ENCODE results near the gene TNFRSF4. TPM values are rescaled to one million over a fixed set of nuclear protein-coding genes. Genes with fewer than 3 reads are reported as not detected.

The TNFRSF4 gene
- total RNA-seq, 3 donors from 2014 or later (not counting 1 experiment from before 2014, with no cell fraction given) = 14.3 to 26.5 (median 15.7) TPM

DNA sequence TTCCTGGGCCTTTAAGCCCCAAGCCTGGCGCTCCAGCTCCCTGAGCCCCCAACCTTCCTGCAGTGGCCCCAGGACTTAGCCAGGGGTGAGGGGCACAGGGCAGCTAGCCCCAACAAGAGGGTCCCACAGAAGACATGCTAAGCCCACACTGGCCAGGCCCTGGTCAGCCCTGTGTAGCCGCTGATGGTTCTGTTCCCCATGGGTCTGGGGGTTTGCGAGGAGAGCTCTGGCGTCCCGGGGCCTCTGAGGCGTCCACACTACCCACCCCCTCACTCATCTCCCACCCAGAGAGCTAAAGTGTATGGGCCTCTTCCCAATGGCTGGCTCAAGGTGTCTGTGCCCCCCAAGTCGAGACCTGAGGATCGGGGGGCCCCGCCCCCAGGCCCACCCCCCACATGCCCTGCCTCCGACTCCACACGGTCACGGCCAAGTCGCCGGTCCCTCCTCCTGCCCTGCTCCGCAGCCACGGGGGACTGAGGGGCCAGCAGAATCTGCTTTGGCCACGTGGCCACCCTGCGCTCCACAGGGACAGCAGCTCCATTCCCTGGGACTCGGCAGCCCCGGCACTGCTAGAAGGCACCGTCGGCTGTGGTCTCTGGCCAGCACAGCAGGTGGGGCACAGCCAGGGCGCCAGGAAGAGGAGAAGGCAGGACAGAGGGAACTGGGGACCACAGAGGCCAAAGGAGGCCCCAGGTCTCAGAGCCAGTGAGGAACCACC is 15.4 kb downstream of the TNFRSF4 start:
- WGBS (ENCODE audit: insufficient coverage) = 93% methylated on average over 21 of the region's 23 CpGs
- Mint-ChIP-seq H3K27ac (peak overlapping the region in 1 of 2 donors; percentile 93), H3K9me3 (peaks cover 0 to 7% of the 10 kb centered on the region in 2 donors), H3K4me1 (peaks cover 6 to 15% of the 10 kb centered on the region in 2 donors), H3K27me3 (ENCODE audit: low read depth in 2 of 2) (no peaks in the 10 kb centered on the region), H3K36me3 (no peaks in the 10 kb centered on the region), H3K4me3 (no peak overlapping the region)
- intact Hi-C loops (cut with micrococcal nuclease) = no loop called here
- H3K9me3 ChIP-seq (ENCODE audit: control insufficient read depth, insufficient read depth, low read length) = no peaks in the 10 kb centered on the region
- H3K4me1 ChIP-seq (ENCODE audit: control insufficient read depth, insufficient read depth, low read length) = peaks cover 19% of the 10 kb centered on the region
- DNase-seq = peak in 1 of 2 donors; percentile 16
- no peaks in the 10 kb centered on the region for H3K27me3 ChIP-seq (ENCODE audit: control insufficient read depth, insufficient read depth, low read length)
- TF ChIP-seq, protein P1, sequence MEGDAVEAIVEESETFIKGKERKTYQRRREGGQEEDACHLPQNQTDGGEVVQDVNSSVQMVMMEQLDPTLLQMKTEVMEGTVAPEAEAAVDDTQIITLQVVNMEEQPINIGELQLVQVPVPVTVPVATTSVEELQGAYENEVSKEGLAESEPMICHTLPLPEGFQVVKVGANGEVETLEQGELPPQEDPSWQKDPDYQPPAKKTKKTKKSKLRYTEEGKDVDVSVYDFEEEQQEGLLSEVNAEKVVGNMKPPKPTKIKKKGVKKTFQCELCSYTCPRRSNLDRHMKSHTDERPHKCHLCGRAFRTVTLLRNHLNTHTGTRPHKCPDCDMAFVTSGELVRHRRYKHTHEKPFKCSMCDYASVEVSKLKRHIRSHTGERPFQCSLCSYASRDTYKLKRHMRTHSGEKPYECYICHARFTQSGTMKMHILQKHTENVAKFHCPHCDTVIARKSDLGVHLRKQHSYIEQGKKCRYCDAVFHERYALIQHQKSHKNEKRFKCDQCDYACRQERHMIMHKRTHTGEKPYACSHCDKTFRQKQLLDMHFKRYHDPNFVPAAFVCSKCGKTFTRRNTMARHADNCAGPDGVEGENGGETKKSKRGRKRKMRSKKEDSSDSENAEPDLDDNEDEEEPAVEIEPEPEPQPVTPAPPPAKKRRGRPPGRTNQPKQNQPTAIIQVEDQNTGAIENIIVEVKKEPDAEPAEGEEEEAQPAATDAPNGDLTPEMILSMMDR (IDR thresholded peaks at IDR 0.05) = no peak
- no peak overlapping the region for H3K4me3 ChIP-seq (ENCODE audit: low read length)
- ATAC-seq = no peak
- H3K27ac ChIP-seq (ENCODE audit: low read length) = no peak overlapping the region
- no peaks in the 10 kb centered on the region for H3K36me3 ChIP-seq (ENCODE audit: control insufficient read depth, insufficient read depth, low read length)

DNA sequence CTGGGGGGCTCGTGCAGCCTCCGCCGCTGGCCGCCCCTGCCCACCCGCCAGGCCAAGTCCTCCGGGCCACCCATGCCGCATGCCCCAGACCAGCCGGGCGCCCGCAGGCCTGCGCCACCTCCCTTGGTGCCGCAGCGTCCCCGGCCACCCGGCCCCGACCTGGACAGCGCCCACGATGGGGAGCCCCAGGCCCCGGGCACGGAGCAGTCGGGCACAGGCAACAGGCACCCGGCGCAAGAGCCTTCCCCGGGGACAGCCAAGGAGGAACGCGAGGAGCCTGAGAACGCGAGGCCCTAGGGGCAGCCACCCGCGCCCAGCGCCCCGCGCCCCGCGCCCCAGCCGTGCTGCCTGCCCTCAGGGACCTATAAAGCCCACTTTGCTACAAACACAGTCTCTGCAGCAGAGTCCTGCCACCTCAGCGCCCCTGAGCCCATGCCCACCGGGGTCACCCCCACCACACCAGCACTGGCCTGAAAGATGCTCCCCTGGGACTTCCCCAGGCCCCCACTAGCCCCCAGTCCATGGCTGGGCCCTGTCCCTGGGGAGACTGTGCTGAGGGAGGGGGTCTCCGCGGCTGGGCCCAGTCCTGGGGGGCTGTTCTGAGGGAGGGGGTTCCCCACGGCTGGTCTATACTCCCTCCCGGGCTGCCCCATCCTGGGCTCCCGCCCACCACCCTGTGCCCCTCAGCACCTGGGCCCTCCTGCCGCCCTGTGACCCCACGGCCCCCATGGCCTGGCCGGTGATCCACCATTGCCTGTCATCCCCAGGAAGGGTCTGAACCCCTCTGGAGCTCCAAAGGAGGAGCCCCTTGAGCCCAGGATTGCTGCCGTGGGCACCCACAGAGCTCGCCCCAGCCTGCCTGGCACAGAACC is 16.2 kb downstream of the TNFRSF4 start:
- Histone ChIP-seq H3K4me1 (ENCODE audit: control insufficient read depth, insufficient read depth, low read length) (peaks cover 19% of the 10 kb centered on the region), H3K4me3 (ENCODE audit: low read length) (no peak overlapping the region), H3K9me3 (ENCODE audit: control insufficient read depth, insufficient read depth, low read length) (no peaks in the 10 kb centered on the region), H3K36me3 (ENCODE audit: control insufficient read depth, insufficient read depth, low read length) (no peaks in the 10 kb centered on the region), H3K27me3 (ENCODE audit: control insufficient read depth, insufficient read depth, low read length) (no peaks in the 10 kb centered on the region), H3K27ac (ENCODE audit: low read length) (no peak overlapping the region)
- 93% methylated on average over 48 of the region's 48 CpGs for WGBS (ENCODE audit: insufficient coverage)
- Mint-ChIP-seq H3K27ac (peak overlapping the region in 1 of 2 donors; percentile 93), H3K36me3 (no peaks in the 10 kb centered on the region), H3K4me1 (peaks cover 6 to 15% of the 10 kb centered on the region in 2 donors), H3K4me3 (no peak overlapping the region), H3K27me3 (ENCODE audit: low read depth in 2 of 2) (no peaks in the 10 kb centered on the region), H3K9me3 (peaks cover 0 to 7% of the 10 kb centered on the region in 2 donors)
- TF ChIP-seq, protein P1 (IDR thresholded peaks at IDR 0.05) = no peak
- no peak for ATAC-seq
- intact Hi-C loops (cut with micrococcal nuclease) = no loop called here
- DNase-seq = peak in 1 of 2 donors; percentile 19

DNA sequence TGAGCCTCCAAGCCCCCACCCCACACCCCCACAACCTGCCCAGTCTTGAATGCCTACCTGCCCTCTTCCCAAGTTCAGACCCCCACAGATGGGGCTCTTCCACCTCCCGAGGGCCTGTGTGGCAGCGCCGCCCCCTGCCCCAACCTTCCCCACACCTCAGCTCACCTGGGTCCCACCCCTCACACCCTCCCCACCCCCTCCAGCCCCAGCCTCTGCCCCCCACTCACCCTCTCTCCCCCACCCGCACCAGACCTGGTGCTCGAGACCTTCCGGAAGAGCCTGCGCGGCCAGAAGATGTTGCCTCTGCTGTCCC is 16.8 kb downstream of the TNFRSF4 start:
- H3K4me3 Mint-ChIP-seq = no peak overlapping the region
- TF ChIP-seq, protein P1 (IDR thresholded peaks at IDR 0.05) = no peak
- no peaks in the 10 kb centered on the region for H3K36me3 ChIP-seq (ENCODE audit: control insufficient read depth, insufficient read depth, low read length)
- H3K4me3 ChIP-seq (ENCODE audit: low read length) = no peak overlapping the region
- intact Hi-C loops (cut with micrococcal nuclease) = no loop called here
- H3K27me3 ChIP-seq (ENCODE audit: control insufficient read depth, insufficient read depth, low read length) = no peaks in the 10 kb centered on the region
- peaks cover 19% of the 10 kb centered on the region for H3K4me1 ChIP-seq (ENCODE audit: control insufficient read depth, insufficient read depth, low read length)
- no peaks in the 10 kb centered on the region for H3K9me3 ChIP-seq (ENCODE audit: control insufficient read depth, insufficient read depth, low read length)
- H3K36me3 Mint-ChIP-seq = no peaks in the 10 kb centered on the region
- H3K27ac Mint-ChIP-seq = peak overlapping the region; percentile 27 to 51
- peaks cover 6 to 15% of the 10 kb centered on the region in 2 donors for H3K4me1 Mint-ChIP-seq
- ATAC-seq (no peak), DNase-seq (no peak)
- H3K9me3 Mint-ChIP-seq = peaks cover 0 to 7% of the 10 kb centered on the region in 2 donors
- WGBS (ENCODE audit: insufficient coverage) = 94% methylated on average over 8 of the region's 8 CpGs
- no peaks in the 10 kb centered on the region for H3K27me3 Mint-ChIP-seq (ENCODE audit: low read depth in 2 of 2)
- no peak overlapping the region for H3K27ac ChIP-seq (ENCODE audit: low read length)
